ENCODE measurements around the gene SLC6A12. TPM values are rescaled to one million over a fixed set of nuclear protein-coding genes. Genes with fewer than 3 reads are reported as not detected.

Gene SLC6A12
- total RNA-seq, 1 donor from 2014 or later = not detected

GRCh38 chr12:155006-155405 lies 59.0 kb downstream of the SLC6A12 start:
- TF ChIP-seq CTCF (IDR thresholded peaks at IDR 0.05) (no peak), POLR2AphosphoS5 (IDR thresholded peaks at IDR 0.05; ENCODE audit: insufficient read depth in 1 of 2, low read depth in 1 of 2) (no peak), POLR2A (IDR thresholded peaks at IDR 0.05) (no peak)
- intact Hi-C loops (cut with DNase I) = no loop called here
- no peaks in the 10 kb centered on the region for H3K27me3 ChIP-seq

DNA sequence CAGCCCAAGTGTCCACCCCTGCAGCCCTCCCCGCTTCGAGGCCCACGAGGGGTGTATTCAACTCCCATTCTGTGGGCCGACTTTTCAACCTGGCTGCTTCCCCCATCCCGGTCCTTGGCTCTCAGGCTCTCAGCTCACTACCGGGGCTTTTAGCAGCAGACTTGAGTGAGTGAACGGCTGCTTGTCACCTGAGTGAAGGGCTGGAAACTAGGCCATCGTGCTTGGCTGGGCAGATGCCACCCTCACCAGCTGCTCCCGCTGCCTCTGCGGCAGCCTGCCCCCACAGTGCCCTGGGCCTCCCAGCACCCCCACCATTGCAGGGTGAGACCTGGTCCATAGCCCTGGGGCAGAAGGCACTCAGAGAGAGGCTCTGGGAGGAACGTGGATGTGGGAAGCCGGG lies 59.9 kb downstream of the SLC6A12 start:
- Histone ChIP-seq H3K36me3 (no peaks in the 10 kb centered on the region), H3K4me1 (no peaks in the 10 kb centered on the region), H3K9me3 (no peaks in the 10 kb centered on the region), H3K27me3 (no peaks in the 10 kb centered on the region), H3K27ac (no peak overlapping the region), H3K4me3 (no peak overlapping the region)
- intact Hi-C loops (cut with DNase I) = no loop called here
- TF ChIP-seq CTCF (IDR thresholded peaks at IDR 0.05) (no peak), POLR2A (IDR thresholded peaks at IDR 0.05) (no peak), POLR2AphosphoS5 (IDR thresholded peaks at IDR 0.05; ENCODE audit: insufficient read depth in 1 of 2, low read depth in 1 of 2) (no peak)
- no peak for DNase-seq (ENCODE audit: extremely low spot score in 2 of 2)

More at GRCh38 chr12:155006-155405, 59.0 kb downstream of the SLC6A12 start:
- H3K4me3 ChIP-seq = no peak overlapping the region
- H3K27ac ChIP-seq = no peak overlapping the region
- no peaks in the 10 kb centered on the region for H3K9me3 ChIP-seq
- H3K4me1 ChIP-seq = no peaks in the 10 kb centered on the region
- no peak for DNase-seq (ENCODE audit: extremely low spot score in 2 of 2)
- no peaks in the 10 kb centered on the region for H3K36me3 ChIP-seq

GRCh38 chr12:153080-153746 lies 60.7 kb downstream of the SLC6A12 start:
- H3K9me3 ChIP-seq = no peaks in the 10 kb centered on the region
- H3K4me1 ChIP-seq = no peaks in the 10 kb centered on the region
- no peak overlapping the region for H3K27ac ChIP-seq
- TF ChIP-seq CTCF (IDR thresholded peaks at IDR 0.05) = no peak
- no peaks in the 10 kb centered on the region for H3K27me3 ChIP-seq
- H3K36me3 ChIP-seq = no peaks in the 10 kb centered on the region
- intact Hi-C loops (cut with DNase I) = no loop called here
- no peak for DNase-seq (ENCODE audit: extremely low spot score in 2 of 2)
- no peak overlapping the region for H3K4me3 ChIP-seq

GRCh38 chr12:152440-152839 lies 61.5 kb downstream of the SLC6A12 start:
- Histone ChIP-seq H3K9me3 (no peaks in the 10 kb centered on the region), H3K27ac (no peak overlapping the region), H3K27me3 (no peaks in the 10 kb centered on the region), H3K4me1 (no peaks in the 10 kb centered on the region), H3K4me3 (no peak overlapping the region), H3K36me3 (no peaks in the 10 kb centered on the region)
- DNase-seq (ENCODE audit: extremely low spot score in 2 of 2) = no peak
- intact Hi-C loops (cut with DNase I) = no loop called here
- TF ChIP-seq CTCF (IDR thresholded peaks at IDR 0.05) = no peak
- no peak for TF ChIP-seq POLR2AphosphoS5 (IDR thresholded peaks at IDR 0.05; ENCODE audit: insufficient read depth in 1 of 2, low read depth in 1 of 2)
- TF ChIP-seq POLR2A (IDR thresholded peaks at IDR 0.05) = no peak

DNA sequence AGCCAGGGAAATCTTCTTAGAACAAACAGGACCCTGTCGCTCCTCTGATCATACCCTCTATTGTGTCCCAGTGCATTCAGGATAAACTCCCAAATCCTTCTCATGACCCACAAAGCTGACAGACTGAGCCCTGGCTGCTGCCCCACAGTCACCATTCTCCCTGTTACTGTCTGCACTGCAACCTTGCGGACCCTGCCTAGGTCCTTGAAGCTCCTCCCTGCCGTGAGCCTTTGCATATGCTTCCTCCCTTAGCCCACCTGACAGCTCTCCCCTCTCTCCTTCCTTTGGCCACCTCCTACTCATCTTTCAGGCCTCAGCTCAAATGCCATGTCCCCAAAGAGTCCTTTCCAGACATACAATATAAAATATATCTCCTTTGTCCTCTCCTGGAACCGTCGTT lies 62.4 kb downstream of the SLC6A12 start:
- Histone ChIP-seq H3K27ac (no peak overlapping the region), H3K36me3 (no peaks in the 10 kb centered on the region), H3K9me3 (no peaks in the 10 kb centered on the region), H3K4me1 (no peaks in the 10 kb centered on the region), H3K4me3 (no peak overlapping the region), H3K27me3 (no peaks in the 10 kb centered on the region)
- no peak for DNase-seq (ENCODE audit: extremely low spot score in 2 of 2)
- TF ChIP-seq CTCF (IDR thresholded peaks at IDR 0.05) = no peak
- TF ChIP-seq POLR2AphosphoS5 (IDR thresholded peaks at IDR 0.05; ENCODE audit: insufficient read depth in 1 of 2, low read depth in 1 of 2) = no peak
- TF ChIP-seq POLR2A (IDR thresholded peaks at IDR 0.05) = no peak
- intact Hi-C loops (cut with DNase I) = no loop called here

All from vagina (tissue), 2 donors.